Neuronal stem cell (in vitro differentiated cells): Measurements from ENCODE around the gene EHBP1L1. TPM values are rescaled to one million over a fixed set of nuclear protein-coding genes. Genes with fewer than 3 reads are reported as not detected.

Experiments
- DNase-seq: peaks from one replicate; pipeline ENCODE4 v3.0.0-alpha.2; 2013; ENCODE audit warnings: low spot score
- H2AFZ ChIP-seq: one replicate; pipeline ENCODE4 v1.6.1; 2013; ENCODE audit warnings: mild to moderate bottlenecking, low read length, inconsistent platforms
- H2AK5ac ChIP-seq: 2 replicates; pipeline ENCODE4 v1.6.1; 2013; ENCODE audit warnings: low read depth, mild to moderate bottlenecking, inconsistent platforms, low read length, moderate library complexity, mixed read lengths
- H2BK120ac ChIP-seq: 2 replicates; pipeline ENCODE4 v1.6.1; 2013; ENCODE audit warnings: low read depth, mild to moderate bottlenecking, inconsistent platforms, low read length, moderate library complexity, mixed read lengths
- H2BK12ac ChIP-seq: one replicate; pipeline ENCODE4 v1.6.1; 2013; ENCODE audit warnings: low read length, inconsistent platforms
- H2BK15ac ChIP-seq: 2 replicates; pipeline ENCODE4 v1.6.1; 2013; ENCODE audit warnings: mild to moderate bottlenecking, low read length, inconsistent platforms, mixed read lengths
- H2BK5ac ChIP-seq: one replicate; pipeline ENCODE4 v1.6.1; 2013; ENCODE audit warnings: inconsistent platforms, mild to moderate bottlenecking, low read length, moderate library complexity
- H3K14ac ChIP-seq: one replicate; pipeline ENCODE4 v1.6.1; 2013; ENCODE audit warnings: low read length, inconsistent platforms
- H3K18ac ChIP-seq: 2 replicates; pipeline ENCODE4 v1.6.1; 2013; ENCODE audit warnings: low read length, inconsistent platforms
- H3K23ac ChIP-seq: 2 replicates; pipeline ENCODE4 v1.6.1; 2013; ENCODE audit warnings: low read depth, mild to moderate bottlenecking, mixed read lengths, low read length, inconsistent platforms; ENCODE audit not compliant: poor library complexity
- H3K27ac ChIP-seq: replicated peaks from 3 replicates; pipeline ENCODE4 v1.5.1; 2013; ENCODE audit warnings: low read length, inconsistent platforms
- H3K27me3 ChIP-seq, 3 experiments: 2 replicates each; pipeline ENCODE4 v1.6.1; 2013; ENCODE audit warnings: low read length in 3 of 3, mild to moderate bottlenecking in 2 of 3, inconsistent platforms in 1 of 3, low read depth in 1 of 3, mixed read lengths in 1 of 3, moderate library complexity in 1 of 3; ENCODE audit not compliant: control insufficient read depth in 3 of 3, insufficient read depth in 3 of 3
- H3K36me3 ChIP-seq, 2 donors: replicated peaks in 1 of 2; 2 replicates each; pipeline ENCODE4 v1.6.1; 2013; ENCODE audit warnings: low read length in 2 of 2; ENCODE audit not compliant: control insufficient read depth in 2 of 2, insufficient read depth in 2 of 2
- H3K4ac ChIP-seq: 2 replicates; pipeline ENCODE4 v1.6.1; 2013; ENCODE audit warnings: inconsistent platforms, mild to moderate bottlenecking, low read length, moderate library complexity
- H3K4me1 ChIP-seq, 2 donors: 1 replicate in 1 of 2; 2 replicates in 1 of 2; pipeline ENCODE4 v1.6.1; 2013; ENCODE audit warnings: low read length in 2 of 2, low read depth in 1 of 2; ENCODE audit not compliant: control insufficient read depth in 2 of 2, insufficient read depth in 1 of 2
- H3K4me2 ChIP-seq: one replicate; pipeline ENCODE4 v1.6.1; 2013; ENCODE audit warnings: mild to moderate bottlenecking, low read length, inconsistent platforms; ENCODE audit not compliant: insufficient read depth, poor library complexity, severe bottlenecking
- H3K4me3 ChIP-seq, 2 donors: 2 replicates each; pipeline ENCODE4 v1.5.1; 2013; ENCODE audit warnings: low read length in 2 of 2, mild to moderate bottlenecking in 2 of 2, inconsistent platforms in 1 of 2, moderate library complexity in 1 of 2
- H3K79me1 ChIP-seq: one replicate; pipeline ENCODE4 v1.6.1; 2013; ENCODE audit warnings: low read depth, mild to moderate bottlenecking, inconsistent platforms, low read length, moderate library complexity
- H3K9ac ChIP-seq: one replicate; pipeline ENCODE4 v1.6.1; 2013; ENCODE audit warnings: mild to moderate bottlenecking, low read depth, low read length, inconsistent platforms; ENCODE audit not compliant: poor library complexity
- H3K9me3 ChIP-seq, 2 donors: replicated peaks in 1 of 2; 2 replicates each; pipeline versions ENCODE3 to v1.6.1; 2013; ENCODE audit warnings: low read length in 2 of 2, mild to moderate bottlenecking in 2 of 2, inconsistent platforms in 1 of 2, low read depth in 1 of 2, mixed read lengths in 1 of 2, moderate library complexity in 1 of 2; ENCODE audit not compliant: control insufficient read depth in 2 of 2, insufficient read depth in 1 of 2
- H4K8ac ChIP-seq: one replicate; pipeline ENCODE4 v1.6.1; 2013; ENCODE audit warnings: low read depth, mild to moderate bottlenecking, inconsistent platforms, low read length, moderate library complexity
- H4K91ac ChIP-seq: one replicate; pipeline ENCODE4 v1.6.1; 2013; ENCODE audit warnings: low read length, low read depth, mild to moderate bottlenecking, inconsistent platforms; ENCODE audit not compliant: poor library complexity
- WGBS, 2 donors: extraction: QIAGEN DNeasy Blood & Tissue Kit; methylation state at CpG; one replicate each; pipeline ENCODE4 v1.1.7; 2013; ENCODE audit warnings: missing lambda C conversion rate in 2 of 2, mixed read lengths in 1 of 2; ENCODE audit not compliant: insufficient read length in 2 of 2, insufficient replicate concordance in 1 of 2; ENCODE audit errors: extremely low coverage in 2 of 2; 5-methylcytosine and 5-hydroxymethylcytosine counted together
- polyA plus RNA-seq, 2 experiments: library from polyadenylated mRNA; stranded (reverse); fragments of 200-250 nt; gene quantifications; one replicate each; pipeline ENCODE4 v1.2.3, GENCODE V29; 2013

Gene EHBP1L1
- polyA plus RNA-seq (2013, experiment 1 of 2): 7.3 TPM
- polyA plus RNA-seq (2013, experiment 2 of 2): 6.4 TPM

DNA sequence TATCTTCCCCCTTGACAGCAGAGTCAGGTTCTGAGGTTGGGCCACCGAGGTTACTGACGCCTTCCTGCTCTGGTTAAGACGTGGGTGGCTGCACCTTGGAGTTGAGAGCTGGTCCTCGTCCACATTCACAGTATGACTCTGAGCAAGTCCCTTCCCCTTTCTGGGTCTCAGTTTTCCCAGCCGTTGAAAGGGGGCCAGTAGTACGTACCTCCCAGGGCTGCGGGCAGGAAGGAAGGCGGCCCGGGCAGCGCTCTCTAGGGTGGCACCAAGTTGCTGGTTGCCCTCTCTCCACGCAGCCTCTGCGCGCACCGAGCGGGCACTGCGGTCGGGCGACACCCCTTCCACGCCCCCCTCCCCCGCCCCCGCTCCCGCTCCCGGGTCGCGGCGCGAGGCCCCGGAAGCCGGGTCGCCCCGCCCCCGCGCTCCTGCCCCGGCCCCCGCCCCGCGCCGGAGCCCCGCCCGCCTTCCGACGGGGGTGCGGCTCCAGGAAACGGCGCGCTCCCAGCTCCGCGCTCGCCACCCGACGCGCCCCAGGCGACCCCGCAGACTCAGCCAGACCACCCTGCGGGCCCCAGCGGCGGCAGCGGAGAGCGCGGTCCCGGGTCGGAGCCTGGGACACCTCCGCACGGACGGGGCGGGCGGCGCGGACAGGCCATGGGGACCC, at the start of gene EHBP1L1:
TSS of gene EHBP1L1 (plus strand) at position 486 of the 664 bp plus-strand sequence. CDS start 250 bp downstream, outside the sequence.
- Histone ChIP-seq H3K36me3 (peaks cover 4 to 16% of the 10 kb centered on the region in 2 donors), H3K27me3 (peaks cover 0 to 25% (median 3%) of the 10 kb centered on the region in 3 experiments), H2AFZ (no peak within 1 kb of the TSS), H3K9ac (peak within 1 kb of the TSS; percentile 90), H3K9me3 (no peaks in the 10 kb centered on the region), H3K14ac (no peak within 1 kb of the TSS), H3K4me2 (peak within 1 kb of the TSS; percentile 60), H3K4ac (no peak within 1 kb of the TSS), H2BK12ac (peak within 1 kb of the TSS; percentile 35), H3K79me1 (peaks cover 7% of the 10 kb centered on the region), H2BK5ac (no peak within 1 kb of the TSS), H3K4me1 (peaks cover 31 to 43% of the 10 kb centered on the region in 2 donors), H3K4me3 (peak within 1 kb of the TSS in 1 of 2 donors; percentile 80), H4K91ac (no peak within 1 kb of the TSS), H3K23ac (peak within 1 kb of the TSS; percentile 77), H3K27ac (no peak within 1 kb of the TSS), H2AK5ac (peak within 1 kb of the TSS; percentile 92), H2BK120ac (no peak within 1 kb of the TSS), H2BK15ac (peak within 1 kb of the TSS; percentile 80), H3K18ac (peak within 1 kb of the TSS; percentile 95), H4K8ac (peak within 1 kb of the TSS; percentile 53)
- WGBS, 2 donors: no CpG with 5 or more reads among the region's 69 CpGs
- DNase-seq: no peak

DNA sequence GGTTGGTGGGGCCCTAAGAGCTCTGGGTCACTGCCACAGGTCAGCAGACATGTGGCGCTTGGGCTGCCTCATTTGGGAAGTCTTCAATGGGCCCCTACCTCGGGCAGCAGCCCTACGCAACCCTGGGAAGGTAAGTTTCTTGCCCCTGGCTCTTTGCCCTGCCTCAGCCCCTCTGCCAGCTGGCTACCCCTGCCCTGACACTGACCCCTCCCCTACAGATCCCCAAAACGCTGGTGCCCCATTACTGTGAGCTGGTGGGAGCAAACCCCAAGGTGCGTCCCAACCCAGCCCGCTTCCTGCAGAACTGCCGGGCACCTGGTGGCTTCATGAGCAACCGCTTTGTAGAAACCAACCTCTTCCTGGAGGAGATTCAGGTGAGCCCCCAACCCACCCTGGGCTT, 49.1 kb upstream of the EHBP1L1 start:
- H4K91ac ChIP-seq: no peak overlapping the region
- H3K9ac ChIP-seq: no peak overlapping the region
- DNase-seq: no peak
- peaks cover 38 to 42% of the 10 kb centered on the region in 2 donors for H3K36me3 ChIP-seq
- no peak overlapping the region for H2AK5ac ChIP-seq
- no peak overlapping the region for H3K14ac ChIP-seq
- WGBS, 2 donors: no CpG with 5 or more reads among the region's 8 CpGs
- H2BK15ac ChIP-seq: no peak overlapping the region
- H2AFZ ChIP-seq: no peak overlapping the region
- H2BK12ac ChIP-seq: no peak overlapping the region
- peak overlapping the region; percentile 17 for H4K8ac ChIP-seq
- H3K9me3 ChIP-seq: peaks cover 0 to 3% of the 10 kb centered on the region in 2 donors
- no peak overlapping the region for H3K23ac ChIP-seq
- H2BK120ac ChIP-seq: no peak overlapping the region
- H2BK5ac ChIP-seq: peak overlapping the region; percentile 82
- no peak overlapping the region for H3K4me3 ChIP-seq
- H3K27me3 ChIP-seq: peaks cover 0 to 4% (median 0%) of the 10 kb centered on the region in 3 experiments
- H3K79me1 ChIP-seq: peaks cover 19% of the 10 kb centered on the region
- no peak overlapping the region for H3K18ac ChIP-seq
- no peak overlapping the region for H3K4ac ChIP-seq
- no peak overlapping the region for H3K4me2 ChIP-seq
- H3K4me1 ChIP-seq: peaks cover 11 to 31% of the 10 kb centered on the region in 2 donors
- H3K27ac ChIP-seq: no peak overlapping the region

DNA sequence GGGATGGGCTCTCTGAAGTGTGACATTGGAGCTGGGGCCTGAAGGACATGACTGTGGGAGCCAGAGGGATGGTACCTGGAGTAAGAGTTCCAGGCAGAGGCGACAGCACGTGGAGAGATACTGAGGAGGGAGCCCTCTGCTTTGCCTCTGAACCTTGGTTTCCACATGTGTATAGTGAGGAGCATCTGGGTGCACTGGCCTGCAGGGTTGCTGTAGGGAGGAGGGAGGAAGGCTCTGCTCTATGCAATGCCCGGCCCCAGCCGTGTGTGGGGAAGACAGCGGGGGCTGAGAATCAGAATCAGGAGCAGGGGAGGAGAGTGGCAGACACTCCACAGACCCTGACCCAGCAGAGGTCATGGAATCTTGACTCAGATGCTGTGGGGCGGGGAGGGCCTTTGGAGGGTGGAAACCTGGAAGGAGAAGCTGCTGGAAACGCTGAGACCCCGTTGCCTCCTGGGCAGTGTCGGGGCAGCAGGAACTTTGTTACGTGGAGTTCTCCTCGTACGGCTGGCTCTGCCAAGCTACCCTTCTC, 47.0 kb upstream of the EHBP1L1 start:
- Histone ChIP-seq H3K14ac (no peak overlapping the region), H3K4me3 (no peak overlapping the region), H3K4me1 (peaks cover 11 to 19% of the 10 kb centered on the region in 2 donors), H3K18ac (no peak overlapping the region), H3K79me1 (peaks cover 19% of the 10 kb centered on the region), H3K9me3 (peaks cover 0 to 3% of the 10 kb centered on the region in 2 donors), H3K27me3 (peaks cover 0 to 3% (median 0%) of the 10 kb centered on the region in 3 experiments), H2AK5ac (no peak overlapping the region), H2BK5ac (no peak overlapping the region), H2BK120ac (no peak overlapping the region), H4K8ac (no peak overlapping the region), H2BK15ac (no peak overlapping the region), H2AFZ (no peak overlapping the region), H3K9ac (no peak overlapping the region), H4K91ac (no peak overlapping the region), H3K4me2 (no peak overlapping the region), H3K4ac (no peak overlapping the region), H3K36me3 (peaks cover 45 to 58% of the 10 kb centered on the region in 2 donors), H3K27ac (no peak overlapping the region), H2BK12ac (no peak overlapping the region), H3K23ac (no peak overlapping the region)
- WGBS, 2 donors: no CpG with 5 or more reads among the region's 12 CpGs
- DNase-seq: no peak

DNA sequence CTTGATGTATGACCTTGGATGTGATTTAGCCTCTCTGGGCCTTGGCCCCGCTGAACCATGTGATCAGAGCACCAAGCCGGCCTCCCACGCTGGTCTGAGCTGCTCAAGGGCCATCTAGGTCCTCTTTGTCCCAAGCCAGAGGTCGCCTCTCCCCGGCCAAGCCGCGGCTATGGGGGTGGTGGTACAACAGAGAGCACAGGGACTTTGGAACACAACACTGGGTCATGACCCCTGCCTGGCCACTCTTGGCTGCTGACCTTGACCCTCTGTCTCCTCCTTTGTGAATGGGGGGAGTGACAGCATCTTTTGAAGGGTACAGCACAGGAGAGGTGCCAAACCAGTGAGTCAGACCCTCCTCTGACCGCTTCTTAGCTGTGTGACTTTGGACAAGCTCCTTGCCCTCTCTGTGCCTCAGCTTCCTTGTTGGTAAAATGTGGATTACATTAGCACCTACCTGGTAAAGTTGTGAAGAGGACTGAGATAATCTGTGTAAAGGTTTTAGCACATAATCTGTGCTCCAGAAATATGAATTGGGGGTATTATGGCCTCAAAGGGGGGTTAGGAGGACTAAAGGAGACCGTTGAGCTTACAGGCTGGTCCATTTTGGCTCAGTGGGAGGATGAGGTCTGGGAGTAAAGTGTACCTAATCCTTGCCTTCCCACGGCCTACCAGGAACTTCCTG, 46.2 kb upstream of the EHBP1L1 start:
- Histone ChIP-seq H3K27ac (no peak overlapping the region), H3K36me3 (peaks cover 45 to 58% of the 10 kb centered on the region in 2 donors), H2BK15ac (no peak overlapping the region), H2AK5ac (no peak overlapping the region), H3K27me3 (no peaks in the 10 kb centered on the region), H4K91ac (no peak overlapping the region), H3K4me3 (no peak overlapping the region), H2BK12ac (no peak overlapping the region), H4K8ac (no peak overlapping the region), H3K4me2 (no peak overlapping the region), H2BK5ac (no peak overlapping the region), H3K18ac (no peak overlapping the region), H3K9me3 (peaks cover 0 to 3% of the 10 kb centered on the region in 2 donors), H3K14ac (no peak overlapping the region), H2BK120ac (no peak overlapping the region), H3K79me1 (peaks cover 19% of the 10 kb centered on the region), H3K4ac (no peak overlapping the region), H3K9ac (peak overlapping the region; percentile 12), H2AFZ (no peak overlapping the region), H3K23ac (peak overlapping the region; percentile 44), H3K4me1 (peaks cover 6 to 19% of the 10 kb centered on the region in 2 donors)
- no peak for DNase-seq
- no CpG with 5 or more reads among the region's 10 CpGs for WGBS, 2 donors
